GM21390 (cell line): ENCODE data around the gene FAM3C.
A peak's percentile ranks its signal among the peaks of the same experiment; 100 is the strongest.
"Not testable (repeated sequence)": the region's sequence is repeated elsewhere in the genome, so short reads cannot be mapped to it uniquely, and the experiment has no call there.

ENCODE experiments used
- ATAC-seq: cut with Tn5 transposase; IDR thresholded peaks from one replicate; pipeline ENCODE4 v1.9.1; 2021; ENCODE audit not compliant: unreplicated experiment

FAM3C gene

DNA sequence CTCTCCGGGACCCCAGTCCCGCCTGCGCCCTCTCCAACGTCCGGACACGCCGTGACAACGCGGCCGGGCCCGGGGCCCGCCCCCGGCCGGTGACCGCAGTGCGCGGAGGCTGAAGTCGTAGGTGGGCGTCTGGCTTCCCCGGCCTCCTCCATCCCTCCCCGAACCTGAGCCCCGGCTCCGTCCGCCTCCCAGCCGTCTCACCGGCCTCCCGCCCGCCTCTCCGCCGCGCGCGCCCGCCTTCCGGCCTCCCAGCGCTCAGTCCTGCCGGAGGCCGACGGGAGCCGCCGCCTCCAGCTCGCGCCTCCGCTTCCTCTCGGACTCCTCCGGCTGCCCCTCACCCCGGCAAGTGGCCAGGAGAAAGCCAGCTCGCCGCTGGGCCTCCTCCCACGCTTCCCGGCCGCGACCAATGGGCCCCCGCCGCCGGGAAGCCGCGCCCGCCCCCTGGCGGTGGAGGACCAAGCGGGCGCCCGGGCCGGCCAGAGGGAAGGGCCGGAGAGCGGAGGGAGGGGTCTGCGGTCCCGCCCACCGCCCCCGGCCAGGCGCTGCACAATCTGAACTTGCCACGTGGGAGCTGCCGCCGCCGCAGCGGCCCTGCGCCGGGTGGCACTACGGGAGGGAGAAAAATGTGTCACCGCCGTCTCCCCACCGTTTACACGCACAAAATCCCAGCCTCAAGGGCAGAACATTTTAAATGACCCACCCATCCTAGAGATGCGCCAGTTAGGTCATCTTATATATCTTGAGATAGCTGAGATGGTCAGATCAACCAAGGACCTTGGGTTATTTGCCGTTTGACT lies at the start of gene FAM3C:
Gene FAM3C (minus strand): TSS at position 348 of the 797 bp plus-strand sequence. CDS start 13,339 bp downstream, outside the sequence.
- peak; percentile 73 for ATAC-seq

GRCh38 chr7:121442845-121443244 lies 46.7 kb upstream of the FAM3C start:
- ATAC-seq, result no peak

DNA sequence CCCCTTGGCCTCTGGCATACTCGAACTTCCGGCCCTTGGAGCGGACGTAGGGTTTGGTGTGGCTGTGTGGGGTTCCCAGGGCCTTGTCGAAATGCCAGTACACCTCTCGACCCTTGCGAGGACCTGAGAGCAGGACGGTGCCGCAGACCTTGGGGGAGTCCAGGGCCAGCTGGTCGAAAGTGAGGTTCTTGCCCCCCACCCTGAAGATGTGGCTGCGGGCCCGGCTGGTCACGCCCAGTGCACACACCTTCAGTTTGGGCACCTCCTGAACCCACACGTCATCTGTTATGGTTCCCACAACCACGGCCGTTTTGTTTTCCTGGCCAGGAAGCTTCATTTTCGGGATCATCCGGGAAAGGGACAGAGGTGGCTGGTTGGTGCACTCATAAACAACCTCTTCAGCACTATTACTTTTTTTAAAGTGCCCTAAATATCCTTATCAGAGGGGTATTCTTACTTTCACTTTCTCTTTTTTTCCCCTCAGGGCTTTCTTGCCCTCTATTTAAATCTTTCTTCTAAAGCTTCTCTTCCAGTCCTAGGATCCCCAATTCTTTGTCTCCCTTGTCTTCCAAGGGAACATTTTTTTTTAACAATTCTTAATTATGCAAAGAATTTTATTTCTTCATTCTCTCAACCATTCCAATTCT lies 44.9 kb upstream of the FAM3C start:
- no peak for ATAC-seq

- ATAC-seq, result peak; percentile 47
Observed at GRCh38 chr7:121438043-121438955, 42.2 kb upstream of the FAM3C start.

DNA sequence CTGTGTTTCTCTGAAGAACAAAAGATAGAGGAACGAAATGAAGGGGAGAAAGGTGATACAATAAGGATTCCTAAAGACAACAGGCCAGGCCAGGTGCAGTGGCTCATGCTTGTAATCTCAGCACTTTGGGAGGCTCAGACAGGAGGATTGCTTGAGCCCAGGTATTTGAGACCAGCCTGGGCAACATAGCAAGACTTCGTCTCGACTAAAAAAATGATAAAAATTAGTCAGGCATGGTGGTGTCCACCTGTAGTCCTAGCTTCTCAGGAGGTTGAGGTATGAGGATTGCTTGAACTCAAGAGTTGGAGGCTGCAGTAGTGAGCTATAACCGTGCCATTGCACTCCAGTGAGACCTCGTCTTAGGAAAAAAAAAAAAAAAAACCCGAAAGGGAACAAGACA lies 41.4 kb upstream of the FAM3C start:
- ATAC-seq, result no peak

GRCh38 chr7:121436688-121437087 lies 40.6 kb upstream of the FAM3C start:
- ATAC-seq, result no peak

DNA sequence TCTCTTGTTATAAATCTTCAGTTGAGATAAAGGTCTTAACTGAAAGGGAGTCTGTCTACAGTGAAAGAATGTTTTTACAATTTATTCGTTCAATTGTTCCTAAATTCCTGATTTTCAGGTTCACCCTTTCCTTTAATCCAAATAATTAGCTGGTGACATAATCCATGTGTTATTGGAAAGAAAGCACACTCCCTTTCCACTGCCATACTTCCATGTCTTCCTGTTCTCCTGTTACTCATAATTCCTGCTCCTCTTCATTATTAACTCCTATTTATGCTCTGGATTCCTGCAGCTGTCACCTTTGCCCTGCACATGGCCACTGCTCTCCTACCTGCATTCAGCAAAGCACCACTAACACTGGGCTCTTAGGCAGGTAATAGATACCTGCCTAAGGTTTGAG lies 40.0 kb upstream of the FAM3C start:
- no peak for ATAC-seq

DNA sequence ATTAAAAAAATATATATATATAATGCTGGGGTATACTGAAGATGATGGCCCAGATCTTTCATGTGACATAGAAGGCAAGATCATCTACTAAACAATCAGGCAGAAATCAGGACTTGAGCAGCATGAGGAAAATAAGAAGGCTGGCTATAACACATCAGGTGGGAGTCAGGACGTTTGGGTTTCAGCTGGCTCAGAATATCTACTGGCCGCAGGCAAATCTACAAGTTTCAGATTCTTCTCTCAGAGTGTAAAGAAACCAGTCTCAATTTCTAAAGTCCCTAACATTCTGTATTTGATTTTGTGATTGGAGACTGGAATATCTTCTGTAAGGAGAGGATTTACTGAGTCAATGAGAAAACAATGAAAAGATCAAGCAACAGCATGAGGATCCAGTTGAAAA lies 37.7 kb upstream of the FAM3C start:
- peak; percentile 66 for ATAC-seq

- peak; percentile 64 for ATAC-seq
Observed at GRCh38 chr7:121432486-121432885, 36.4 kb upstream of the FAM3C start.

GRCh38 chr7:121431996-121432395 lies 35.9 kb upstream of the FAM3C start:
- no peak for ATAC-seq

DNA sequence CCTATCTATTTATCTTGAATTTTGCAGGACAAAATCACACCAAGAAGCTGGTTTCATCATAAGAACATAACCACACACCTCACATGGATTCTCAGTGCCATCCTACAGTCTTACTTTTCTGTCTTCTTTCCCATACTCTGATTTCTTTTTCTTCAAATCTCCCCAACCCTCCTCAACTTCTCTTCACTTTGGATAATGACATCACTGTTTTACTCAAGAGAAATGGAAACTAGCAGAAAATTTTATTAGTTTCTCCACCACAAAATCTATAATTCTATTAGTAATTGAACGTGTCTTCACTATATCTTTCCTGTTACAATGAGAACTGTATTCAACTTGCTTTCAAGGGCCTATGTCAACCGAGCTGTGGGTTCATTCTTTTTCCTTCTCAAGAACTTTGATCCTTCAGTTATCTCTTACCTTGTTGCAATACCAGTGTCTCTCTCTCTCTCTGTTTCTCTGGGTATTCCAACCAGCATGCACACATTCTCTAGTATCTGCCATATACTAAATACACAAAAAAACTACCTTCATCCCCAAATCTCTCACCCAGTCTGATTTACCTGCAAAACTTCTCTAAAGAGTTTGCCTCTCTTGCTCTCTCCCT lies 35.4 kb upstream of the FAM3C start:
- no peak for ATAC-seq

GRCh38 chr7:121430558-121430957 lies 34.5 kb upstream of the FAM3C start:
- ATAC-seq, result no peak

DNA sequence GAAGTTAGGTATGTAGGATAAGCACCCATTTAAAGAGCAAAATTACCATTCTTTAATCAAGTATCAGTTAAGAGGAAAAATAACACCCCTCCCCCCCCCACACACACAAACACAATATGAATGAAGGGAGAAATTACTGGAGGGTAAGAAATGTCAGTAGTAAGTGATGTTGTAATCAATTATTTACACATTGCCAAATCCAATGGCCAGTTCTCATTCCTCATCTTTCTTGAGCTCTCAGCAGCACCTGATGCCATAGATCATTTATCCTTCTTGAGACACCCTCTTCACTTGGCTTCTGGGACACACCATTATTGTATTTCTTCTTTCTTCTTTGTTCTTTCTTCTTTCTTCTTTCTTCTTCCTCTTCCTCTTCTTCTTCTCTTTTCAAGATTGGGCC lies 33.7 kb upstream of the FAM3C start:
- ATAC-seq, result no peak

DNA sequence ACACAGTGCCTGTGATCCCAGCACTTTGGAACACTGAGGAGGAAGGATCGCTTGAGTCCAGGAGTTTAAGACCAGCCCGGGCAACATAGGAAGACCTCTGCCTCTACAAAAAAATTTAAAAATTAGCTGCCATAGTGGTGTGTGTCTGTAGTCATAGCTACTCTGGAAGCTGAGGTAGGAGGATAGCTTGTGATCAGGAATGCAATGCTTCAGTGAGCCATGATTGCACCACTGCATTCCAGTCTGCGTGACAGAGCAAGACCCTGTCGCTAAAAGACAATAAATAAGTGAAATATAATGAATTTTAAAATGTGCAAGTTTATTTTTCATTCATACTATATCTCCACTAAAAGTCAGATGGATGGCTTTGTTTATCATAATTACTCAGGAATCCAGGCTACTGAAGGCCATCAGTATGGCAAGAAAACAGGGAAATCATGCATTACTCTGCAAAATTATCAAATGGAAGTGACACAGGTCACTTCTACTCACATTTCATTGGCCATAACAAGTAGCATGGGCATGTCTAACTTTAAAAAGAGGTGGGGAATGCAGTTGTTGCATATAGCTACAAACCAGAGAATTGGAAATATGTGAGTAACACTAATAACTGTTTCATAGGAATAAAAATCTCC lies 32.9 kb upstream of the FAM3C start:
- ATAC-seq, result no peak

GRCh38 chr7:121421743-121422142 lies 25.6 kb upstream of the FAM3C start:
- ATAC-seq, result not testable (repeated sequence)

DNA sequence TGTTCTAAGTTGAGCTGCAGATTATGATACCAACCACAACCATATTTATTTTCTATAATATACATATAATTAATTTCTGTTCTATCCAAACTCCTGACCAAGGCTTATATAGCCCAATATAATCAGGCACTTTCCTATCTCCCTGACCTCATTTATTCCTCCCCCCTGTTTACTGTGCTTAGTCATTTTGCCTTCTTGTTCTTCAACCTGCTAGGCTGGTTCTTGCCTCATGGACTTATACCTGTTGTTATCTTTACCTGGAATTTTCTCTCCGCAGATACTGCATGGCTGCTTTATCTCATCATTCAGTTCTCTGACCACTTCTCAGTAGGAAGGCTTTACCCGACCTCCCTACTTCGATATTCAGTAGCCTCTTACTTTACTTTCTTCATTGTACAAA lies 24.9 kb upstream of the FAM3C start:
- ATAC-seq, result no peak

DNA sequence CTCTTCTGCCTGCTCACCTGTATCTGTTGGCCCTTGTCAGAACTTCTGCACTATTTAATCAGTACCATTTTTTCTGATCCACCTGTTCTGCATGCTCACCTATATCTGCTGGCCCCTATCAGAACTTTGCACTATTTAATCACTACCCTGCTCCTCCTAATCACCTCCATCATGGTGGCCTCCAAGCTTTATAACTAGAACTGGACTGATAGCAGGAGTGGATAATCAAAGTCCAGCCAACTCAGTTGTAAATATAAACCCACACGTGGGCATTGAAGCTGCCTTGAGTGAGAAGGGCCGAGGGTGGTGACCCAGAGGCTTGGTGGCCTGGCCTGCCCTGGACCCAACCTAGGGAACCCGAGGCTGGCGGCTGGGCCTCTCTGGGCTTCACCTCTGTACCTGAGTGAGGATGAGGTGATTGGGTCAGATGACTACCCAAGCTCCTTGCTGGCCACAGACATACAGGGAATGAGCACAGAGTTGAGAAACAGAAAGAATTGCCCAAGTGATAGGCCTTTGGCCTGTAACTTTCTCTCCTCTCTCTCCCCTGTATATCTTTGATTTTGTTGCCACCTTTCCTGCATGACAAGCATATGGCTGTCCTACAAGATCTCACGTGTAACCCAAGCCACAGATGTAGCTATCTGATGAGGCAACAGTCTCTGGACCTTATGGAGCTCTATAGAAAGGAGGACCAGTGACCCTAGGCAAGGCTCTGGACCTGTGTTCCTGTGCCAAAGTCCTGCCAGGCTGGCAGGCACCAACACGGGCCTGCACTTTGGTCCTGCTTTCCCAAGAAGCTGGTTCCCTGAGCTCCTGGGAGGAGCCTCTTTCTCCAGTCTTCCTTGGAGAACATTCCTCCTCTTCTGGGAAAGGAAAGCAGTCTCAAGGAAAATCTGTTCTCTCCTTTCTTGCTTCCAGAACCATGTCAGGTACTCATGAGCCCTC lies 23.4 kb upstream of the FAM3C start:
- no peak for ATAC-seq

DNA sequence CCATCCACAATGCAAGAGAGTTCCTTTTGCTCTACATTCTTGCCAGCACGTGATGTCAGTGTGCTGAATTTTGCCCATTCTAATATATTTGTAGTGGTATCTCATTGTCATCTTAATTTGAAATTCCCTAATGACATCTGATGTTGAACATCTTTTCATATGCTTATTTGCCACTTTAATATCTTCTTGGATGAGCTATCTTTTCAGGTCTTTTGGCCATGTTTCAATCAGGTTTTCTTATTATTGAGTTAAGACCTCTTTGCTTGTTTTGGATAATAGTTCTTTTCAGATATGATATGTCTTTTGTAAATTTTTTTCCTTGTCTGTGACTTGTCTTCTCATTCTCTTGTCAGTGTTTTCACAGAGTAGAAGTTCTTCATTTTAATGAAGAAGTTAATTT lies 20.4 kb upstream of the FAM3C start:
- no peak for ATAC-seq

DNA sequence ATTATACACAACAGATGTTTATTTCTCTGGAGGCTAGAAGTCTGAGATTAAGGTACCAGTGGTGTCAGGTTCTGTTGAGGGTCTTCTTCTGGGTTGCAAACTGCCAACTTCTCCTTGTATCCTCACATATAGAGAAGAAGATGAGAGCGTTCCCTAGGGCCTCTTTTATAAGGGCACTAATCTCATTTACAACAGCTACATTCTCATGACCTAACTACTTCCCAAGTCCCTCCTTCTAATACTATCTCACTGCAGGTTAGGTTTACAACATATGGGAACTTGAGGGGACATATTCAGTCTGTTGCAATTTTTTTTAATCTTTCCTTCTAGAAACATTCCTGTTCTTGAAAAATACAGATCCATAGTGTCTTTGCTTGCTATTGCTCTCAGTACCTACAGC lies 18.3 kb upstream of the FAM3C start:
- no peak for ATAC-seq

- ATAC-seq, result no peak
Observed at GRCh38 chr7:121411597-121411979, 15.5 kb upstream of the FAM3C start.
